Measurements from ENCODE around the gene XRRA1.
"Not testable (repeated sequence)": the region's sequence is repeated elsewhere in the genome, so short reads cannot be mapped to it uniquely, and the experiment has no call there.

Gene XRRA1

GRCh38 chr11:74844072-74844471, 104.8 kb downstream of the XRRA1 start:
- TF ChIP-seq TAF1 (IDR thresholded peaks at IDR 0.05; ENCODE audit: borderline replicate concordance, low read depth, low read length) = no peak
- TF ChIP-seq POLR2A (IDR thresholded peaks at IDR 0.05; ENCODE audit: low read depth, low read length) = no peak
- no peak for TF ChIP-seq POLR2AphosphoS5 (IDR thresholded peaks at IDR 0.05; ENCODE audit: low read depth, low read length)
- no peak for DNase-seq (ENCODE audit: insufficient read length)
- no peak for FAIRE-seq

- DNase-seq (ENCODE audit: insufficient read length) (no peak), FAIRE-seq (no peak)
- no peak for TF ChIP-seq POLR2A (IDR thresholded peaks at IDR 0.05; ENCODE audit: low read depth, low read length)
- no peak for TF ChIP-seq POLR2AphosphoS5 (IDR thresholded peaks at IDR 0.05; ENCODE audit: low read depth, low read length)
- TF ChIP-seq TAF1 (IDR thresholded peaks at IDR 0.05; ENCODE audit: borderline replicate concordance, low read depth, low read length) = no peak
These were observed 105.9 kb downstream of the XRRA1 start for GRCh38 chr11:74842967-74843366.

GRCh38 chr11:74840486-74840885, 108.4 kb downstream of the XRRA1 start:
- FAIRE-seq = no peak
- TF ChIP-seq TAF1 (IDR thresholded peaks at IDR 0.05; ENCODE audit: borderline replicate concordance, low read depth, low read length) (no peak), POLR2A (IDR thresholded peaks at IDR 0.05; ENCODE audit: low read depth, low read length) (no peak), POLR2AphosphoS5 (IDR thresholded peaks at IDR 0.05; ENCODE audit: low read depth, low read length) (no peak)
- no peak for DNase-seq (ENCODE audit: insufficient read length)

GRCh38 chr11:74839971-74840370, 108.9 kb downstream of the XRRA1 start:
- FAIRE-seq (no peak), DNase-seq (ENCODE audit: insufficient read length) (no peak)
- TF ChIP-seq POLR2AphosphoS5 (IDR thresholded peaks at IDR 0.05; ENCODE audit: low read depth, low read length) (no peak), TAF1 (IDR thresholded peaks at IDR 0.05; ENCODE audit: borderline replicate concordance, low read depth, low read length) (no peak), POLR2A (IDR thresholded peaks at IDR 0.05; ENCODE audit: low read depth, low read length) (no peak)

- DNase-seq (ENCODE audit: insufficient read length) (no peak), FAIRE-seq (no peak)
- TF ChIP-seq TAF1 (IDR thresholded peaks at IDR 0.05; ENCODE audit: borderline replicate concordance, low read depth, low read length) = no peak
These were observed 109.4 kb downstream of the XRRA1 start for GRCh38 chr11:74839446-74839845.

- no peak for DNase-seq (ENCODE audit: insufficient read length)
- TF ChIP-seq TAF1 (IDR thresholded peaks at IDR 0.05; ENCODE audit: borderline replicate concordance, low read depth, low read length) = no peak
- TF ChIP-seq POLR2A (IDR thresholded peaks at IDR 0.05; ENCODE audit: low read depth, low read length) = no peak
- TF ChIP-seq POLR2AphosphoS5 (IDR thresholded peaks at IDR 0.05; ENCODE audit: low read depth, low read length) = no peak
- FAIRE-seq = no peak
These were observed 110.7 kb downstream of the XRRA1 start for GRCh38 chr11:74838188-74838587.

GRCh38 chr11:74837191-74837590, 111.7 kb downstream of the XRRA1 start:
- DNase-seq (ENCODE audit: insufficient read length) (no peak), FAIRE-seq (no peak)
- TF ChIP-seq TAF1 (IDR thresholded peaks at IDR 0.05; ENCODE audit: borderline replicate concordance, low read depth, low read length) (no peak), POLR2AphosphoS5 (IDR thresholded peaks at IDR 0.05; ENCODE audit: low read depth, low read length) (no peak), POLR2A (IDR thresholded peaks at IDR 0.05; ENCODE audit: low read depth, low read length) (no peak)

GRCh38 chr11:74826901-74827300, 122.0 kb downstream of the XRRA1 start:
- TF ChIP-seq POLR2AphosphoS5 (IDR thresholded peaks at IDR 0.05; ENCODE audit: low read depth, low read length) (no peak), POLR2A (IDR thresholded peaks at IDR 0.05; ENCODE audit: low read depth, low read length) (no peak), TAF1 (IDR thresholded peaks at IDR 0.05; ENCODE audit: borderline replicate concordance, low read depth, low read length) (no peak)
- DNase-seq (ENCODE audit: insufficient read length) (no peak), FAIRE-seq (no peak)

GRCh38 chr11:74825596-74825995, 123.3 kb downstream of the XRRA1 start:
- not testable (repeated sequence) for FAIRE-seq; DNase-seq (ENCODE audit: insufficient read length)

- FAIRE-seq = no peak
- no peak for DNase-seq (ENCODE audit: insufficient read length)
- TF ChIP-seq POLR2A (IDR thresholded peaks at IDR 0.05; ENCODE audit: low read depth, low read length) (no peak), POLR2AphosphoS5 (IDR thresholded peaks at IDR 0.05; ENCODE audit: low read depth, low read length) (no peak), TAF1 (IDR thresholded peaks at IDR 0.05; ENCODE audit: borderline replicate concordance, low read depth, low read length) (no peak)
These were observed 124.5 kb downstream of the XRRA1 start for GRCh38 chr11:74824285-74824982.

- no peak for FAIRE-seq
- no peak for DNase-seq (ENCODE audit: insufficient read length)
- no peak for TF ChIP-seq TAF1 (IDR thresholded peaks at IDR 0.05; ENCODE audit: borderline replicate concordance, low read depth, low read length)
- no peak for TF ChIP-seq POLR2A (IDR thresholded peaks at IDR 0.05; ENCODE audit: low read depth, low read length)
- no peak for TF ChIP-seq POLR2AphosphoS5 (IDR thresholded peaks at IDR 0.05; ENCODE audit: low read depth, low read length)
These were observed 126.7 kb downstream of the XRRA1 start for GRCh38 chr11:74822170-74822569.

GRCh38 chr11:74820763-74821162, 128.1 kb downstream of the XRRA1 start:
- DNase-seq (ENCODE audit: insufficient read length) = no peak
- no peak for FAIRE-seq
- TF ChIP-seq POLR2AphosphoS5 (IDR thresholded peaks at IDR 0.05; ENCODE audit: low read depth, low read length) (no peak), TAF1 (IDR thresholded peaks at IDR 0.05; ENCODE audit: borderline replicate concordance, low read depth, low read length) (no peak), POLR2A (IDR thresholded peaks at IDR 0.05; ENCODE audit: low read depth, low read length) (no peak)

GRCh38 chr11:74819400-74819799, 129.5 kb downstream of the XRRA1 start:
- no peak for DNase-seq (ENCODE audit: insufficient read length)
- FAIRE-seq = no peak

More at GRCh38 chr11:74819400-74819799, 129.5 kb downstream of the XRRA1 start:
- TF ChIP-seq TAF1 (IDR thresholded peaks at IDR 0.05; ENCODE audit: borderline replicate concordance, low read depth, low read length) (no peak), POLR2AphosphoS5 (IDR thresholded peaks at IDR 0.05; ENCODE audit: low read depth, low read length) (no peak), POLR2A (IDR thresholded peaks at IDR 0.05; ENCODE audit: low read depth, low read length) (no peak)
